ENCODE measurements around the gene TCF3. TPM values are rescaled to one million over a fixed set of nuclear protein-coding genes. Genes with fewer than 3 reads are reported as not detected.

TCF3 gene
- polyA plus RNA-seq, 3 donors, result 2.4 to 36.2 (median 3.3) TPM

DNA sequence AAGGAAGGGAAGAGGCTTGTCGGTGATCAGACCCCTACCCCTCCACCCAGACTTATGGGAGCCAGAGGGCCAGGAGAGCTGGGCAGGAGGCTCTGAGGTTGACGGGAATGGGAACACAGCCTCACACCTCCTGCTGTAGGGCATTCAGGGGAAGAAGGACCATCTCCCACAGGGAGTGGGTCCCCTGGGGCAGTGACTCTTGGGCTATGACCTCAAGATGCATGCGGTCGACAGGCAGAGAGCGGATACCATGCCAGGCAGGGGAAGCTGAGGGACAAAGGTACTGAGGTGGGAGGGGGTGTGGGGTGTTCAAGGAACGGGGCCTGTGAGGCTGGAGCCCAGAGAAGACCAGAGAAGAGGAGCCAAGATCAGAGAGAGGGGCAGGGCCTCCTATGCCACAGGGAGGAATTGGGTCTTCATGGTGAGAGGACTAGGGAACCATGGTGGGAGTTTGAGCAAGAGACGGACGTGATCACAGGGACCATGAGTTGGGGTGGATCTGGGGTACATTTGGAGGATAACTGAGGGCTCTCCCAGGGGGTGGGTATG is 4.6 kb upstream of the TCF3 start:
- Mint-ChIP-seq H3K9me3 (peaks cover 0 to 9% (median 3%) of the 10 kb centered on the region in 7 donors), H3K27ac (peak overlapping the region in 4 of 7 donors; percentile 14 to 73 (median 42)), H3K4me3 (no peak overlapping the region), H3K36me3 (no peaks in the 10 kb centered on the region), H3K27me3 (ENCODE audit: low read depth in 3 of 3) (peaks cover 0 to 3% (median 2%) of the 10 kb centered on the region in 3 donors), H3K4me1 (peaks cover 31% of the 10 kb centered on the region)
- Histone ChIP-seq H3K4me3 (replicated peaks in 1 of 3; ENCODE audit: low read depth in 2 of 3, low read length in 3 of 3) (no peak overlapping the region), H3K27me3 (ENCODE audit: control insufficient read depth in 2 of 2, insufficient read depth in 2 of 2, low read length in 2 of 2) (no peaks in the 10 kb centered on the region), H3K9ac (ENCODE audit: insufficient read depth, low read length, poor library complexity, severe bottlenecking) (no peak overlapping the region), H3K27ac (ENCODE audit: low read depth in 1 of 2, low read length in 2 of 2) (no peak overlapping the region), H3K4me2 (replicated peaks; ENCODE audit: extremely low read depth, low read length, poor library complexity, severe bottlenecking) (no peak overlapping the region), H3K9me3 (replicated peaks in 1 of 2; ENCODE audit: control insufficient read depth in 1 of 2, insufficient read depth in 1 of 2, low read length in 2 of 2) (no peaks in the 10 kb centered on the region), H3K79me2 (ENCODE audit: insufficient read depth, low read length) (no peaks in the 10 kb centered on the region), H2AFZ (ENCODE audit: insufficient read depth, low read depth, low read length, poor library complexity, severe bottlenecking) (no peak overlapping the region), H3K4me1 (ENCODE audit: control insufficient read depth in 1 of 2, insufficient read depth in 2 of 2, low read length in 2 of 2) (peaks cover 24 to 29% of the 10 kb centered on the region in 2 donors), H3K36me3 (replicated peaks in 1 of 2; ENCODE audit: control insufficient read depth in 1 of 2, insufficient read depth in 2 of 2, low read length in 2 of 2) (no peaks in the 10 kb centered on the region), H4K20me1 (ENCODE audit: insufficient read depth, low read length) (no peaks in the 10 kb centered on the region)
- intact Hi-C loops (cut with micrococcal nuclease), result no loop called here
- 90% methylated on average over 5 of the region's 8 CpGs for WGBS (ENCODE audit: insufficient coverage)
- no peak for TF ChIP-seq CTCF (IDR thresholded peaks at IDR 0.05)
- no peak for DNase-seq

DNA sequence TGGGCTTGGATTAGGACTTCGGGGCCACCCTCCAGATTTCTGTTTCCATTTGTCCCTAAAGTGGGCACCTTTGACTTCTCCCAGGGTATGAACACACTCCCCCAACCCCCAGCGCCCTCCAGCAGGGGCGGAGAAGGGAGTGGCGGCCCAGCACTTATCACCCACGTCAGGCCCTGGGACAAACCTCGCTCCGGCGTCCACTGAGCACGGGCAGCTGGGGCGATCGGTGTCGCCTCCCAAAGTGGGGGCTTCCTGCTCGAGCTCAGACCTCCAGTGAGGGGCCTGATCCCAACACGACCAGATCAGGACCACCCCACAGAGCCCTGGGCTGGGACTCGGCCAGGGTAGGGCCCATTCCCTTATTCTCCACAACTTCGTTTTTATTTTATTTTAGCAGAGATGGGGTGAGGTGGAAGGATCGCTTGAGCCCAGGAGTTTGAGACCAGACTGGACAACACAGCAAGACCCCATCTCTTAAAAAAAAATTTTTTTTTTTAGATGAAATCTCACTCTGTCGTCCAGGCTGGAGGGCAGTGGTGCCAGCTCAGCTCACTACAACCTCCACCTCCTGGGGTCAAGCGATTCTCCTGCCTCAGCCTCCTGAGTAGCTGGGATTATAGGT is 3.7 kb upstream of the TCF3 start:
- 90% methylated on average over 10 of the region's 19 CpGs for WGBS (ENCODE audit: insufficient coverage)
- Mint-ChIP-seq H3K9me3 (peaks cover 0 to 12% (median 3%) of the 10 kb centered on the region in 7 donors), H3K27ac (peak overlapping the region in 1 of 7 donors; percentile 57), H3K4me3 (no peak overlapping the region), H3K4me1 (peaks cover 30% of the 10 kb centered on the region), H3K36me3 (no peaks in the 10 kb centered on the region), H3K27me3 (ENCODE audit: low read depth in 3 of 3) (peaks cover 2 to 5% (median 4%) of the 10 kb centered on the region in 3 donors)
- Histone ChIP-seq H3K9ac (ENCODE audit: insufficient read depth, low read length, poor library complexity, severe bottlenecking) (no peak overlapping the region), H3K4me1 (ENCODE audit: control insufficient read depth in 1 of 2, insufficient read depth in 2 of 2, low read length in 2 of 2) (peaks cover 27 to 34% of the 10 kb centered on the region in 2 donors), H3K36me3 (replicated peaks in 1 of 2; ENCODE audit: control insufficient read depth in 1 of 2, insufficient read depth in 2 of 2, low read length in 2 of 2) (no peaks in the 10 kb centered on the region), H3K27ac (ENCODE audit: low read depth in 1 of 2, low read length in 2 of 2) (no peak overlapping the region), H2AFZ (ENCODE audit: insufficient read depth, low read depth, low read length, poor library complexity, severe bottlenecking) (peak overlapping the region; percentile 71), H3K4me3 (replicated peaks in 1 of 3; ENCODE audit: low read depth in 2 of 3, low read length in 3 of 3) (no peak overlapping the region), H3K9me3 (replicated peaks in 1 of 2; ENCODE audit: control insufficient read depth in 1 of 2, insufficient read depth in 1 of 2, low read length in 2 of 2) (no peaks in the 10 kb centered on the region), H4K20me1 (ENCODE audit: insufficient read depth, low read length) (peaks cover 4% of the 10 kb centered on the region), H3K79me2 (ENCODE audit: insufficient read depth, low read length) (peaks cover 4% of the 10 kb centered on the region), H3K4me2 (replicated peaks; ENCODE audit: extremely low read depth, low read length, poor library complexity, severe bottlenecking) (no peak overlapping the region), H3K27me3 (ENCODE audit: control insufficient read depth in 2 of 2, insufficient read depth in 2 of 2, low read length in 2 of 2) (peaks cover 0 to 3% of the 10 kb centered on the region in 2 donors)
- DNase-seq, result no peak
- intact Hi-C loops (cut with micrococcal nuclease), result no loop called here
- no peak for TF ChIP-seq CTCF (IDR thresholded peaks at IDR 0.05)
